ENCODE measurements around the gene FMN2.

DNA sequence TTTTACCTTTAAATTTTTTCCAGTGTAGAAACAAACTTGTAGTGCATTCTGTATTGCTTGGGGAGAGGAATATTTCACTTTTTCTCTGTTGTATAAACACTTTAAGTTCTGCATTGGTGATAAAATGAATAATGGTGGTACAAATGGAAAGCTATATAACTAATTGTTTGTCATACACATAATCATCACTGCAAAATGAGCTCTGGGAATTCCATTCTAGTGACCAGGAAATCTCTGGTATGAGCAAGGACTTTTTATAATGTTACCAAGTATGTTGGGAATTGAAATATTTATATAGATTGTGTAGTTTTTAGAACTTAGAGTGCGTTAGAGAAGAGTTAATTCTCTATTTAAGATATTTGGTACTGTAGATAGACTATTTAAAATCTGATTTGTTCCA, 5.0 kb upstream of the FMN2 start:
- TF ChIP-seq, protein P1, sequence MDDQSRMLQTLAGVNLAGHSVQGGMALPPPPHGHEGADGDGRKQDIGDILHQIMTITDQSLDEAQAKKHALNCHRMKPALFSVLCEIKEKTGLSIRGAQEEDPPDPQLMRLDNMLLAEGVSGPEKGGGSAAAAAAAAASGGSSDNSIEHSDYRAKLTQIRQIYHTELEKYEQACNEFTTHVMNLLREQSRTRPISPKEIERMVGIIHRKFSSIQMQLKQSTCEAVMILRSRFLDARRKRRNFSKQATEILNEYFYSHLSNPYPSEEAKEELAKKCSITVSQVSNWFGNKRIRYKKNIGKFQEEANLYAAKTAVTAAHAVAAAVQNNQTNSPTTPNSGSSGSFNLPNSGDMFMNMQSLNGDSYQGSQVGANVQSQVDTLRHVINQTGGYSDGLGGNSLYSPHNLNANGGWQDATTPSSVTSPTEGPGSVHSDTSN (IDR thresholded peaks at IDR 0.05) = no peak
- TF ChIP-seq, protein P2, sequence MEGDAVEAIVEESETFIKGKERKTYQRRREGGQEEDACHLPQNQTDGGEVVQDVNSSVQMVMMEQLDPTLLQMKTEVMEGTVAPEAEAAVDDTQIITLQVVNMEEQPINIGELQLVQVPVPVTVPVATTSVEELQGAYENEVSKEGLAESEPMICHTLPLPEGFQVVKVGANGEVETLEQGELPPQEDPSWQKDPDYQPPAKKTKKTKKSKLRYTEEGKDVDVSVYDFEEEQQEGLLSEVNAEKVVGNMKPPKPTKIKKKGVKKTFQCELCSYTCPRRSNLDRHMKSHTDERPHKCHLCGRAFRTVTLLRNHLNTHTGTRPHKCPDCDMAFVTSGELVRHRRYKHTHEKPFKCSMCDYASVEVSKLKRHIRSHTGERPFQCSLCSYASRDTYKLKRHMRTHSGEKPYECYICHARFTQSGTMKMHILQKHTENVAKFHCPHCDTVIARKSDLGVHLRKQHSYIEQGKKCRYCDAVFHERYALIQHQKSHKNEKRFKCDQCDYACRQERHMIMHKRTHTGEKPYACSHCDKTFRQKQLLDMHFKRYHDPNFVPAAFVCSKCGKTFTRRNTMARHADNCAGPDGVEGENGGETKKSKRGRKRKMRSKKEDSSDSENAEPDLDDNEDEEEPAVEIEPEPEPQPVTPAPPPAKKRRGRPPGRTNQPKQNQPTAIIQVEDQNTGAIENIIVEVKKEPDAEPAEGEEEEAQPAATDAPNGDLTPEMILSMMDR (IDR thresholded peaks at IDR 0.05) = no peak
- TF ChIP-seq POLR2A (IDR thresholded peaks at IDR 0.05; ENCODE audit: low read length) = no peak
- TF ChIP-seq, protein P3, sequence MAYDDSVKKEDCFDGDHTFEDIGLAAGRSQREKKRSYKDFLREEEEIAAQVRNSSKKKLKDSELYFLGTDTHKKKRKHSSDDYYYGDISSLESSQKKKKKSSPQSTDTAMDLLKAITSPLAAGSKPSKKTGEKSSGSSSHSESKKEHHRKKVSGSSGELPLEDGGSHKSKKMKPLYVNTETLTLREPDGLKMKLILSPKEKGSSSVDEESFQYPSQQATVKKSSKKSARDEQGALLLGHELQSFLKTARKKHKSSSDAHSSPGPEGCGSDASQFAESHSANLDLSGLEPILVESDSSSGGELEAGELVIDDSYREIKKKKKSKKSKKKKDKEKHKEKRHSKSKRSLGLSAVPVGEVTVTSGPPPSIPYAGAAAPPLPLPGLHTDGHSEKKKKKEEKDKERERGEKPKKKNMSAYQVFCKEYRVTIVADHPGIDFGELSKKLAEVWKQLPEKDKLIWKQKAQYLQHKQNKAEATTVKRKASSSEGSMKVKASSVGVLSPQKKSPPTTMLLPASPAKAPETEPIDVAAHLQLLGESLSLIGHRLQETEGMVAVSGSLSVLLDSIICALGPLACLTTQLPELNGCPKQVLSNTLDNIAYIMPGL (CRISPR knock-in tag; IDR thresholded peaks at IDR 0.05; ENCODE audit: borderline replicate concordance) = no peak
- TF ChIP-seq MYC (IDR thresholded peaks at IDR 0.05; ENCODE audit: borderline replicate concordance, low read length) = no peak
- no peak for TF ChIP-seq EP300 (IDR thresholded peaks at IDR 0.05)
- TF ChIP-seq CHD4 (IDR thresholded peaks at IDR 0.05; ENCODE audit: borderline replicate concordance) = no peak
- no peak for TF ChIP-seq CEBPB (IDR thresholded peaks at IDR 0.05)
- TF ChIP-seq, protein P4, sequence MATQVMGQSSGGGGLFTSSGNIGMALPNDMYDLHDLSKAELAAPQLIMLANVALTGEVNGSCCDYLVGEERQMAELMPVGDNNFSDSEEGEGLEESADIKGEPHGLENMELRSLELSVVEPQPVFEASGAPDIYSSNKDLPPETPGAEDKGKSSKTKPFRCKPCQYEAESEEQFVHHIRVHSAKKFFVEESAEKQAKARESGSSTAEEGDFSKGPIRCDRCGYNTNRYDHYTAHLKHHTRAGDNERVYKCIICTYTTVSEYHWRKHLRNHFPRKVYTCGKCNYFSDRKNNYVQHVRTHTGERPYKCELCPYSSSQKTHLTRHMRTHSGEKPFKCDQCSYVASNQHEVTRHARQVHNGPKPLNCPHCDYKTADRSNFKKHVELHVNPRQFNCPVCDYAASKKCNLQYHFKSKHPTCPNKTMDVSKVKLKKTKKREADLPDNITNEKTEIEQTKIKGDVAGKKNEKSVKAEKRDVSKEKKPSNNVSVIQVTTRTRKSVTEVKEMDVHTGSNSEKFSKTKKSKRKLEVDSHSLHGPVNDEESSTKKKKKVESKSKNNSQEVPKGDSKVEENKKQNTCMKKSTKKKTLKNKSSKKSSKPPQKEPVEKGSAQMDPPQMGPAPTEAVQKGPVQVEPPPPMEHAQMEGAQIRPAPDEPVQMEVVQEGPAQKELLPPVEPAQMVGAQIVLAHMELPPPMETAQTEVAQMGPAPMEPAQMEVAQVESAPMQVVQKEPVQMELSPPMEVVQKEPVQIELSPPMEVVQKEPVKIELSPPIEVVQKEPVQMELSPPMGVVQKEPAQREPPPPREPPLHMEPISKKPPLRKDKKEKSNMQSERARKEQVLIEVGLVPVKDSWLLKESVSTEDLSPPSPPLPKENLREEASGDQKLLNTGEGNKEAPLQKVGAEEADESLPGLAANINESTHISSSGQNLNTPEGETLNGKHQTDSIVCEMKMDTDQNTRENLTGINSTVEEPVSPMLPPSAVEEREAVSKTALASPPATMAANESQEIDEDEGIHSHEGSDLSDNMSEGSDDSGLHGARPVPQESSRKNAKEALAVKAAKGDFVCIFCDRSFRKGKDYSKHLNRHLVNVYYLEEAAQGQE (IDR thresholded peaks at IDR 0.05) = no peak
- no peak for TF ChIP-seq POLR2AphosphoS2 (conservative IDR thresholded peaks at IDR 0.05; ENCODE audit: low read length)
- no peak for TF ChIP-seq MAFK (IDR thresholded peaks at IDR 0.05; ENCODE audit: partially characterized antibody)
